Left renal pelvis (tissue), 4 donors: ENCODE results near the gene CPTP. TPM values are rescaled to one million over a fixed set of nuclear protein-coding genes. Genes with fewer than 3 reads are reported as not detected.

ENCODE experiments used
- DNase-seq, 4 donors: peaks; one replicate each; pipeline ENCODE4 v3.0.0-alpha.2; 2013; ENCODE audit warnings: low read depth in 4 of 4, low spot score in 3 of 4
- polyA plus RNA-seq, 4 donors: library from polyadenylated mRNA; unstranded; fragments of 120-200 nt; gene quantifications; one replicate each; pipeline ENCODE4 v1.2.1, GENCODE V29; 2013; ENCODE audit not compliant: insufficient read length in 4 of 4

Gene CPTP
- polyA plus RNA-seq, 4 donors, result 10.3 to 19.5 (median 13.2) TPM

- DNase-seq, result no peak
These were observed 7.2 kb upstream of the CPTP start for GRCh38 chr1:1317420-1317819.

GRCh38 chr1:1318131-1318652 lies 6.4 kb upstream of the CPTP start:
- DNase-seq, result no peak

GRCh38 chr1:1318777-1319645 lies 5.6 kb upstream of the CPTP start:
- DNase-seq, result no peak

GRCh38 chr1:1319646-1319941 lies 5.0 kb upstream of the CPTP start:
- no peak for DNase-seq

- DNase-seq, result no peak
These were observed 3.7 kb upstream of the CPTP start for GRCh38 chr1:1320666-1321448.

GRCh38 chr1:1321477-1321876 lies 3.1 kb upstream of the CPTP start:
- no peak for DNase-seq

GRCh38 chr1:1322418-1322817 lies 2.2 kb upstream of the CPTP start:
- no peak for DNase-seq

- no peak for DNase-seq
These were observed 1.6 kb upstream of the CPTP start for GRCh38 chr1:1322952-1323351.

GRCh38 chr1:1324084-1324523 lies 498 bp upstream of the CPTP start:
- DNase-seq, result no peak

- DNase-seq, result no peak
These were observed 879 bp downstream of the CPTP start for GRCh38 chr1:1325288-1326074.

GRCh38 chr1:1326075-1326605 lies 1.5 kb downstream of the CPTP start:
- no peak for DNase-seq

GRCh38 chr1:1327291-1327690 lies 2.7 kb downstream of the CPTP start:
- DNase-seq, result no peak

- DNase-seq, result no peak
These were observed 3.7 kb downstream of the CPTP start for GRCh38 chr1:1328254-1328653.

- no peak for DNase-seq
These were observed 5.0 kb downstream of the CPTP start for GRCh38 chr1:1329304-1330210.

- no peak for DNase-seq
These were observed 5.9 kb downstream of the CPTP start for GRCh38 chr1:1330366-1331067.

GRCh38 chr1:1331068-1331965 lies 6.7 kb downstream of the CPTP start, which contains the start of gene TAS1R3:
Gene TAS1R3, plus strand, starts transcription at chr1:1331280. Its CDS starts 66 bp downstream, at chr1:1331346.
- no peak for DNase-seq

- no peak for DNase-seq
These were observed 7.6 kb downstream of the CPTP start for GRCh38 chr1:1332031-1332755.
